ENCODE results near the gene TBX2. TPM values are rescaled to one million over a fixed set of nuclear protein-coding genes. Genes with fewer than 3 reads are reported as not detected.

Gene TBX2
- total and polyA plus RNA-seq, 2 of the 13 experiments (the other 11 are each of a cell fraction or from before 2014, with no cell fraction given), result 2.8 to 15.3 TPM

- TF ChIP-seq FOXO4 (CRISPR knock-in tag; conservative IDR thresholded peaks at IDR 0.05), result no peak
- 0 out of 2 replicates have a peak, but pooled peaks have one; percentile 62 for TF ChIP-seq MAF1 (CRISPR knock-in tag; IDR thresholded peaks at IDR 0.05; ENCODE audit: borderline replicate concordance)
- peak; percentile 35; the same call in 1 of the 2 replicates for TF ChIP-seq ISL2 (CRISPR knock-in tag; IDR thresholded peaks at IDR 0.05)
- TF ChIP-seq CREM (IDR thresholded peaks at IDR 0.05), result no peak
- TF ChIP-seq CREM (CRISPR knock-in tag; IDR thresholded peaks at IDR 0.05), result no peak
- TF ChIP-seq ZMAT3 (CRISPR knock-in tag; conservative IDR thresholded peaks at IDR 0.05), result 0 out of 2 replicates have a peak, but pooled peaks have one; percentile 64
- TF ChIP-seq ESRRA (CRISPR knock-in tag; IDR thresholded peaks at IDR 0.05; ENCODE audit: low read depth), result peak; percentile 30; the same call in 1 of the 2 replicates
- no peak for TF ChIP-seq GLMP (CRISPR knock-in tag; IDR thresholded peaks at IDR 0.05; ENCODE audit: borderline replicate concordance)
- no peak for TF ChIP-seq ZNF101 (CRISPR knock-in tag; IDR thresholded peaks at IDR 0.05; ENCODE audit: borderline replicate concordance, low read depth)
- peak; percentile 86 for TF ChIP-seq ZNF790 (CRISPR knock-in tag; IDR thresholded peaks at IDR 0.05; ENCODE audit: borderline replicate concordance)
- TF ChIP-seq ZNF850 (CRISPR knock-in tag; conservative IDR thresholded peaks at IDR 0.05), result no peak
- TF ChIP-seq ZNF333 (CRISPR knock-in tag; IDR thresholded peaks at IDR 0.05; ENCODE audit: borderline replicate concordance), result no peak; the same call in 1 of the 2 replicates
- TF ChIP-seq BCL6 (CRISPR knock-in tag; IDR thresholded peaks at IDR 0.05), result 0 out of 2 replicates have a peak, but pooled peaks have one; percentile 13
- no peak for TF ChIP-seq ZNF878 (CRISPR knock-in tag; IDR thresholded peaks at IDR 0.05)
- TF ChIP-seq TIGD3 (CRISPR knock-in tag; IDR thresholded peaks at IDR 0.05; ENCODE audit: borderline replicate concordance), result no peak
- 0 out of 2 replicates have a peak, but pooled peaks have one; percentile 24 for TF ChIP-seq MAZ (IDR thresholded peaks at IDR 0.05; ENCODE audit: borderline replicate concordance, low read depth, low read length)
- no peak for TF ChIP-seq MAZ (CRISPR knock-in tag; IDR thresholded peaks at IDR 0.05; ENCODE audit: low read depth)
- TF ChIP-seq HOXA9 (CRISPR knock-in tag; IDR thresholded peaks at IDR 0.05; ENCODE audit: borderline replicate concordance), result no peak
- no peak for TF ChIP-seq TARDBP (CRISPR knock-in tag; IDR thresholded peaks at IDR 0.05)
- peak; percentile 92 for TF ChIP-seq FOXP4 (CRISPR knock-in tag; IDR thresholded peaks at IDR 0.05)
- TF ChIP-seq ZC3H13 (CRISPR knock-in tag; IDR thresholded peaks at IDR 0.05), result no peak
- peak; percentile 18 for TF ChIP-seq XRCC5 (optimal IDR thresholded peaks at IDR 0.05; ENCODE audit: low read length)
- TF ChIP-seq ZNF234 (CRISPR knock-in tag; conservative IDR thresholded peaks at IDR 0.05), result no peak
- no peak for TF ChIP-seq GZF1 (CRISPR knock-in tag; IDR thresholded peaks at IDR 0.05)
Observed at GRCh38 chr17:61399131-61400065, at the start of gene TBX2 (continued).
